ENCODE measurements around the gene PDXP.

DNA sequence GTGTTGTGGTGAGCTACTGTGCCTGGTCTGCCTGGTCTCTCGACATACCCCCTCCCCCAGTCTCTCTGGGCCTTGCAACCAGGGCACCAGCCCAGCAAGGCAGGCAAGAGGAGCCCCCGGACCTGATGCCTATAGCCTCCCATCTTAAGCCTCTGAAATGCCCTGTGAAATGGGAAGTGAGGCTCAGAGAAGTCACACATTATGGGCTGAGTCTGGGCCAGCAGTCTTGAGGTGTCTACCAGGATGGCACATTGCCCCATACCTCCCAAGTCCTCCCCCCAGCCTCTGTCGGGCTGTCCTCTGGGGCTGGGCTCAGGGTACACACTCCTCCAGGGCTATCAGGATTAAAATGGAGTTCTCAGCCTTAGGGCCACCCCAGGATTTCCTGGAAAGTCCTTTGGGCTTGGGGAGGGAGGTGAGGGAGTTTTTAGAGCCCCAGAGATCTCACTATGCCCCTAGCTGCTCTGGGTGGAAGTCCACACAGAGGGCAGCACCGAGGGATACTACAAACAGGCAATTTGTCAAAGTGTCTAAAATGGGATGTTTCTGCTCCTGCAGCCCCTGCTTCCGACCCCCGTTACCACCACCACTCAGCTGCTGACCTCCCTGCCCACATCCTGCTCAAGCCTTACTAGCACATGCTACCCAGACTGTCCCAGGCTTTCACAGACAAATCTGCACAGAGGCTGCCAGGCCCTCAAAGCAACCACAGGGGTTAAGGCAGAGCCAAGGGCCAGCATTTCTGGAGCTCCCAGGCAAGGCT, 22.2 kb upstream of the PDXP start:
- TF ChIP-seq TCF7 (IDR thresholded peaks at IDR 0.05; ENCODE audit: low read depth) (no peak), ARHGAP35 (CRISPR knock-in tag; IDR thresholded peaks at IDR 0.05; ENCODE audit: borderline replicate concordance) (no peak), ZNF589 (CRISPR knock-in tag; conservative IDR thresholded peaks at IDR 0.05) (no peak), ETV6 (CRISPR knock-in tag; conservative IDR thresholded peaks at IDR 0.05) (no peak), HNF4A (CRISPR knock-in tag; IDR thresholded peaks at IDR 0.05) (no peak), RAD21 (CRISPR knock-in tag; IDR thresholded peaks at IDR 0.05) (no peak), GTF2F1 (IDR thresholded peaks at IDR 0.05; ENCODE audit: low read length) (no peak), NR2F6 (IDR thresholded peaks at IDR 0.05) (no peak), NR2F6 (CRISPR knock-in tag; IDR thresholded peaks at IDR 0.05) (no peak), ZFAT (CRISPR knock-in tag; conservative IDR thresholded peaks at IDR 0.05) (no peak), ZFYVE20 (CRISPR knock-in tag; IDR thresholded peaks at IDR 0.05; ENCODE audit: borderline replicate concordance, low read depth) (no peak), HOXA9 (CRISPR knock-in tag; IDR thresholded peaks at IDR 0.05; ENCODE audit: borderline replicate concordance) (no peak)
- TF ChIP-seq, protein P1, sequence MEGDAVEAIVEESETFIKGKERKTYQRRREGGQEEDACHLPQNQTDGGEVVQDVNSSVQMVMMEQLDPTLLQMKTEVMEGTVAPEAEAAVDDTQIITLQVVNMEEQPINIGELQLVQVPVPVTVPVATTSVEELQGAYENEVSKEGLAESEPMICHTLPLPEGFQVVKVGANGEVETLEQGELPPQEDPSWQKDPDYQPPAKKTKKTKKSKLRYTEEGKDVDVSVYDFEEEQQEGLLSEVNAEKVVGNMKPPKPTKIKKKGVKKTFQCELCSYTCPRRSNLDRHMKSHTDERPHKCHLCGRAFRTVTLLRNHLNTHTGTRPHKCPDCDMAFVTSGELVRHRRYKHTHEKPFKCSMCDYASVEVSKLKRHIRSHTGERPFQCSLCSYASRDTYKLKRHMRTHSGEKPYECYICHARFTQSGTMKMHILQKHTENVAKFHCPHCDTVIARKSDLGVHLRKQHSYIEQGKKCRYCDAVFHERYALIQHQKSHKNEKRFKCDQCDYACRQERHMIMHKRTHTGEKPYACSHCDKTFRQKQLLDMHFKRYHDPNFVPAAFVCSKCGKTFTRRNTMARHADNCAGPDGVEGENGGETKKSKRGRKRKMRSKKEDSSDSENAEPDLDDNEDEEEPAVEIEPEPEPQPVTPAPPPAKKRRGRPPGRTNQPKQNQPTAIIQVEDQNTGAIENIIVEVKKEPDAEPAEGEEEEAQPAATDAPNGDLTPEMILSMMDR (CRISPR knock-in tag; IDR thresholded peaks at IDR 0.05) = no peak

All from HepG2 (cell line).